ENCODE measurements around the gene PCSK9.
"Not testable (repeated sequence)": the region's sequence is repeated elsewhere in the genome, so short reads cannot be mapped to it uniquely, and the experiment has no call there.

The PCSK9 gene

GRCh38 chr1:55015731-55016620 lies 23.4 kb upstream of the PCSK9 start:
- in situ Hi-C loops (cut with HindIII; ENCODE audit: low pct_unique_long_range_greater_than_20kb, low sequenced_read_pairs), result no loop called here
- DNase-seq (ENCODE audit: low read depth in 1 of 2, low spot score in 1 of 2), result no peak
- no peak for TF ChIP-seq JUND (IDR thresholded peaks at IDR 0.05; ENCODE audit: low read depth)

GRCh38 chr1:55018395-55018794 lies 21.0 kb upstream of the PCSK9 start:
- in situ Hi-C loops (cut with HindIII; ENCODE audit: low pct_unique_long_range_greater_than_20kb, low sequenced_read_pairs), result no loop called here
- no peak for TF ChIP-seq JUND (IDR thresholded peaks at IDR 0.05; ENCODE audit: low read depth)
- DNase-seq (ENCODE audit: low read depth in 1 of 2, low spot score in 1 of 2), result no peak

DNA sequence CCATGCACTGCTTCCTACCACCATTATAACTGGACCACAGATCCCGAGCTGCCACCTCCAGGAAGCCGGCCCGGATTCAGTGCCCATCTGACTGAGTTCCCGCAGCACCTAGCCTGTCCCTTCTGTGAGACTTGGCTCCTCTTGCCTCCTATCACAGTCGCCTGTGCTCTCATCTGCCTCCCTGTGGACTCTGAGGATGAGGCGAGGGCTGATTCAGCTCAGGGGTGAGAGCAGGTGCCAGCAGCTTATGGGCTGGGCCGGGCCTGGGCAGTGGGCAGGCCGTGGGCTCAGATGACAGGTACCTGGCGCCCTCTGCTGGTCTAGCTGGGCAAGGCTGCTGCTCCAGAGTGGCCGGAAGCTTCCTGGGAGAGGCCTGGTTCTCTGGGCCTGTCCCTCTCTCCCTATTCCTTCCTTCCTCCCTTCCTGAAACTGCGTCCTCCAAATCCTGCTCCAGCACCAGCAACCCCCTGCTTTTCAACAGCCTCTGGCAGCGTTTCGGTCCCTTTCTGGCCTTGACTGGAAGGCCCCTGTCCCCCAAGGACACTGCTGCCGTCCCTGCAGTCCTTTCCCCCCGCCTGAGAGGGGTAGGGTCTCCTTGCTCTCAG lies 17.3 kb upstream of the PCSK9 start:
- in situ Hi-C loops (cut with HindIII; ENCODE audit: low pct_unique_long_range_greater_than_20kb, low sequenced_read_pairs), result no loop called here
- peak; percentile 67 to 94 for DNase-seq (ENCODE audit: low read depth in 1 of 2, low spot score in 1 of 2)
- TF ChIP-seq JUND (IDR thresholded peaks at IDR 0.05; ENCODE audit: low read depth), result no peak

GRCh38 chr1:55024163-55024562 lies 15.2 kb upstream of the PCSK9 start:
- in situ Hi-C loops (cut with HindIII; ENCODE audit: low pct_unique_long_range_greater_than_20kb, low sequenced_read_pairs); DNase-seq (ENCODE audit: low read depth in 1 of 2, low spot score in 1 of 2): not testable (repeated sequence)

DNA sequence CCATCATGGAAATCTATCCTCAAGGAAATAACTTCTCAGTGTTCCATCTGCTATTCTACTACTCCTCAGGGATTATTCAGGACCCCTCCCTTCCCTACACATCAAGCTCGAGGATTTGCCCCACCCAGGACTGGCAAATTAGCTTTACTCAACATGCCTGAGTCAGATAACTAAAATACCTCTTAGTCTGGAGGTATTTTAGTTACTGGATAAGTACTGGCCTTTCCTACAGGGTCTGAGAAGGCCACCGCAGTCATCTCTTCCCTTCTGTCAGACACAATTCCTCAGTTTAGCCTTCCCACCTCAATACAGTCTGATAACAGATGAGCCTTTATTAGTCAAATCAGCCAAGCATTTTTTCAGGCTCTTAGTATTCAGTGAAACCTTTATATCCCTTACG lies 12.7 kb upstream of the PCSK9 start:
- DNase-seq (ENCODE audit: low read depth in 1 of 2, low spot score in 1 of 2); in situ Hi-C loops (cut with HindIII; ENCODE audit: low pct_unique_long_range_greater_than_20kb, low sequenced_read_pairs): not testable (repeated sequence)

- in situ Hi-C loops (cut with HindIII; ENCODE audit: low pct_unique_long_range_greater_than_20kb, low sequenced_read_pairs); DNase-seq (ENCODE audit: low read depth in 1 of 2, low spot score in 1 of 2): not testable (repeated sequence)
Observed at GRCh38 chr1:55031098-55031497, 8.2 kb upstream of the PCSK9 start.

GRCh38 chr1:55033265-55033614 lies 6.1 kb upstream of the PCSK9 start:
- DNase-seq (ENCODE audit: low read depth in 1 of 2, low spot score in 1 of 2), result no peak
- no peak for TF ChIP-seq JUND (IDR thresholded peaks at IDR 0.05; ENCODE audit: low read depth)
- in situ Hi-C loops (cut with HindIII; ENCODE audit: low pct_unique_long_range_greater_than_20kb, low sequenced_read_pairs), result no loop called here

- TF ChIP-seq JUND (IDR thresholded peaks at IDR 0.05; ENCODE audit: low read depth), result no peak
- DNase-seq (ENCODE audit: low read depth in 1 of 2, low spot score in 1 of 2), result no peak
- in situ Hi-C loops (cut with HindIII; ENCODE audit: low pct_unique_long_range_greater_than_20kb, low sequenced_read_pairs), result no loop called here
Observed at GRCh38 chr1:55034476-55035133, 4.7 kb upstream of the PCSK9 start.

DNA sequence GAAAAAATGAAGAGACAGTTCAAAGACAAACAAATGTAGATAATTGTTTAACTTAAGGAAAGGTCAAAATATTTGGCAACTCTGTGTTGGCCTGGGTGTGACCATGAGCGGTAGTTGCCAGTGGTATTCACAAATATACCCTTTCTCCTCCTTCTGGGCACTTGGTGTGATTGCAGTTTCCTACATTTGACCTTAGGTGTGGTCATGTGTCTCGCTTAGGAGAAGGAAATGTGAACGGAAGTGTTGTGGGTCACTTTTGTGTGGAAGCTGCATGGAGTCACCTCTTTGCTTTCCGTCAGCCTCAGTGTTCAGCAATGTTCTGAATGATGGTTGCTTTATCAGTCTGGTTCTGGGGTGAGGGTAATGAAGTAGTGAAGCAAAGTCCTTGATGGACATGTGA lies 3.4 kb upstream of the PCSK9 start:
- in situ Hi-C loops (cut with HindIII; ENCODE audit: low pct_unique_long_range_greater_than_20kb, low sequenced_read_pairs), result no loop called here
- DNase-seq (ENCODE audit: low read depth in 1 of 2, low spot score in 1 of 2), result no peak
- no peak for TF ChIP-seq JUND (IDR thresholded peaks at IDR 0.05; ENCODE audit: low read depth)

GRCh38 chr1:55037733-55038551 lies 1.4 kb upstream of the PCSK9 start:
- no peak for TF ChIP-seq JUND (IDR thresholded peaks at IDR 0.05; ENCODE audit: low read depth)
- DNase-seq (ENCODE audit: low read depth in 1 of 2, low spot score in 1 of 2), result no peak
- in situ Hi-C loops (cut with HindIII; ENCODE audit: low pct_unique_long_range_greater_than_20kb, low sequenced_read_pairs), result no loop called here

DNA sequence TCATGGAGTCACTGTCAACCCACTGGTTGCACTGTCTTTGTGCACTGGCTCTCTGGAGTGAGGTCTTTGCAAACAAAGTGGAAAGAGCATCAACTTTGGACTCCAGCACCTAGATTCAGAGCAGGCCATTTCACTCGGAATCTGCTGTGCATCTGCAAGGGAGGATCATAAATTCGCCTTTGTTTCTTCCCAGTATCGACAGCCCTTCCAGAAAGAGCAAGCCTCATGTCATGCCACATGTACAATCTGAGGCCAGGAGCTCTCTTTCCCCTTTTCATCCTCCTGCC lies 853 bp upstream of the PCSK9 start:
- in situ Hi-C loops (cut with HindIII; ENCODE audit: low pct_unique_long_range_greater_than_20kb, low sequenced_read_pairs), result no loop called here
- no peak for TF ChIP-seq JUND (IDR thresholded peaks at IDR 0.05; ENCODE audit: low read depth)
- no peak for DNase-seq (ENCODE audit: low read depth in 1 of 2, low spot score in 1 of 2)

GRCh38 chr1:55038974-55039341 lies 390 bp upstream of the PCSK9 start:
- DNase-seq (ENCODE audit: low read depth in 1 of 2, low spot score in 1 of 2), result no peak
- TF ChIP-seq JUND (IDR thresholded peaks at IDR 0.05; ENCODE audit: low read depth), result no peak
- in situ Hi-C loops (cut with HindIII; ENCODE audit: low pct_unique_long_range_greater_than_20kb, low sequenced_read_pairs), result no loop called here

Data from T47D (cell line).